WTC11 (cell line): Measurements from ENCODE around the gene RAB3IP. TPM values are rescaled to one million over a fixed set of nuclear protein-coding genes. Genes with fewer than 3 reads are reported as not detected.

Experiments used
- ATAC-seq: fragments of 200-7000 bp; cut with Tn5 transposase; 2 replicates; pipeline ENCODE4 v1.10.0; 2021; ENCODE audit warnings: mild to moderate bottlenecking, moderate library complexity
- CTCF ChIA-PET: fragments of 300-600 bp; sonication (Branson Sonifier 250); formaldehyde crosslinking; loops from one replicate; lab custom pipeline; 2021; ENCODE audit warnings: antibody characterized with exemption; lab: Charles Lee
- POLR2A ChIA-PET: fragments of 350-600 bp; sonication (Branson Sonifier 250); formaldehyde crosslinking; loops from one replicate; lab custom pipeline; 2021; ENCODE audit warnings: antibody characterized with exemption; lab: Charles Lee
- DNase-seq: peaks from one replicate; pipeline ENCODE4 v3.0.0; 2021; ENCODE audit warnings: low spot score
- H3K27ac Mint-ChIP-seq: 2 replicates; pipeline ENCODE4 v1.8.0; 2021; ENCODE audit warnings: mixed read lengths
- H3K27me3 Mint-ChIP-seq: 2 replicates; pipeline ENCODE4 v1.8.0; 2021; ENCODE audit warnings: low read depth, mild to moderate bottlenecking, moderate library complexity, mixed read lengths
- H3K36me3 Mint-ChIP-seq: 2 replicates; pipeline ENCODE4 v1.8.0; 2021; ENCODE audit warnings: mixed read lengths
- H3K4me1 Mint-ChIP-seq: 2 replicates; pipeline ENCODE4 v1.8.0; 2022; ENCODE audit warnings: mixed read lengths
- H3K4me3 Mint-ChIP-seq: 2 replicates; pipeline ENCODE4 v1.8.0; 2021; ENCODE audit warnings: mild to moderate bottlenecking, moderate library complexity, mixed read lengths
- H3K9me3 Mint-ChIP-seq: 2 replicates; pipeline ENCODE4 v1.8.0; 2021; ENCODE audit warnings: mixed read lengths
- CDX4 ChIP-seq: fragments of 250-450 bp; sonication (Bioruptor Pico); IDR thresholded peaks from 2 replicates; pipeline ENCODE4 v1.9.0; 2021; ENCODE audit warnings: moderate library complexity, mild to moderate bottlenecking, inconsistent platforms, borderline replicate concordance
- ETV6 ChIP-seq: sonication (generic); formaldehyde crosslinking; IDR thresholded peaks from 2 replicates; pipeline ENCODE4 v1.8.1; 2022; ENCODE audit warnings: mild to moderate bottlenecking, missing genetic modification reagents
- NFATC4 ChIP-seq: fragments of 250-450 bp; sonication (Bioruptor Pico); IDR thresholded peaks from 2 replicates; pipeline ENCODE4 v1.9.0; 2021; ENCODE audit warnings: mild to moderate bottlenecking
- RORB ChIP-seq: fragments of 250-450 bp; sonication (Bioruptor Pico); IDR thresholded peaks from 2 replicates; pipeline ENCODE4 v1.9.0; 2021; ENCODE audit warnings: mild to moderate bottlenecking
- TCF7 ChIP-seq: sonication (generic); formaldehyde crosslinking; IDR thresholded peaks from 2 replicates; pipeline ENCODE4 v1.8.0; 2022; ENCODE audit warnings: mild to moderate bottlenecking, low read depth, missing genetic modification reagents, moderate library complexity
- TEAD4 ChIP-seq: sonication (generic); formaldehyde crosslinking; IDR thresholded peaks from 2 replicates; pipeline ENCODE4 v1.8.0; 2022; ENCODE audit warnings: mild to moderate bottlenecking, missing genetic modification reagents
- USF1 ChIP-seq: sonication (generic); formaldehyde crosslinking; IDR thresholded peaks from 2 replicates; pipeline ENCODE4 v1.8.0; 2022; ENCODE audit warnings: mild to moderate bottlenecking, missing genetic modification reagents
- ZNF232 ChIP-seq: sonication (generic); formaldehyde crosslinking; IDR thresholded peaks from 2 replicates; pipeline ENCODE4 v1.8.0; 2022; ENCODE audit warnings: mild to moderate bottlenecking, missing genetic modification reagents
- ZNF396 ChIP-seq: fragments of 250-450 bp; sonication (Bioruptor Pico); IDR thresholded peaks from 2 replicates; pipeline ENCODE4 v1.8.0; 2021; ENCODE audit warnings: mild to moderate bottlenecking, moderate library complexity, borderline replicate concordance
- total RNA-seq: library from RNA; stranded (reverse); gene quantifications from 3 replicates; pipeline ENCODE4 v1.2.3, GENCODE V29; 2021
- TF ChIP-seq, protein P1 (sequence below): sonication (generic); formaldehyde crosslinking; IDR thresholded peaks from 2 replicates; pipeline ENCODE4 v1.8.0; 2023; ENCODE audit warnings: missing genetic modification reagents
- TF ChIP-seq, protein P2 (sequence below): sonication (generic); formaldehyde crosslinking; IDR thresholded peaks from 2 replicates; pipeline ENCODE4 v1.8.0; 2022; ENCODE audit warnings: mild to moderate bottlenecking, missing genetic modification reagents
- TF ChIP-seq, protein P3 (sequence below): sonication (generic); formaldehyde crosslinking; IDR thresholded peaks from 2 replicates; pipeline ENCODE4 v1.8.0; 2023; ENCODE audit warnings: mild to moderate bottlenecking, missing genetic modification reagents

Gene RAB3IP
- total RNA-seq, 1 experiment from 2014 or later = 47.2 TPM

- POLR2A ChIA-PET = no interaction called here
- no peak for TF ChIP-seq RORB (CRISPR knock-in tag)
- TF ChIP-seq, all 79 proteins: peak for 0
- Mint-ChIP-seq H3K27me3 (no peaks in the 10 kb centered on the region), H3K27ac (no peak overlapping the region), H3K4me1 (no peaks in the 10 kb centered on the region), H3K9me3 (no peaks in the 10 kb centered on the region), H3K36me3 (no peaks in the 10 kb centered on the region), H3K4me3 (no peak overlapping the region)
- ATAC-seq = no peak
- CTCF ChIA-PET = no interaction called here
- DNase-seq = no peak
These were observed 96.4 kb downstream of the RAB3IP start for GRCh38 chr12:69835081-69835480.

DNA sequence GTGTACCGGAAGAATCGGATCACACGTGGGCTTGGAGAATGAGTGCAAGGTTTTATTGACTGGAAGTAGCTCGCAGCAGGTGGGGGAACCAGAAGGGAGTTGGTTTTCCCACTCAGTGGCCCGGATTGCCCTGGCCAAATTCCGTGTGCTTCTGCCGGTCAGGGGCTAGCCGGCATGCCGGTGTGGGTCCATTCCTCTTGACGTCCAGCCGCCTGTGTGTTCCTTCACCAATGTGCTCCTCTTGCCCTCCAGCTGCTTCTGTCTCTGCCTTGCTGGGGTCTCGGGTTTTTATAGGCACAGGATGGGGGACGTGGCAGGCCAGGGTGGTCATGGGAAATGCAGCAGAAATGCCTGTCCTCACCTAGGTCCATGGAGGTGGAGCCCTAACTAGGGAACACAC lies 97.4 kb downstream of the RAB3IP start:
- Mint-ChIP-seq H3K9me3 (no peaks in the 10 kb centered on the region), H3K27me3 (no peaks in the 10 kb centered on the region), H3K4me1 (no peaks in the 10 kb centered on the region), H3K4me3 (no peak overlapping the region), H3K36me3 (no peaks in the 10 kb centered on the region), H3K27ac (no peak overlapping the region)
- TF ChIP-seq ZNF232 = no peak
- CTCF ChIA-PET = interaction anchor here (1.1 kb wide), 1 partner anchor 57 kb away, joined by 4 read pairs; no protein-coding TSS in a partner anchor
- no peak for ATAC-seq
- POLR2A ChIA-PET = no interaction called here
- no peak for DNase-seq

DNA sequence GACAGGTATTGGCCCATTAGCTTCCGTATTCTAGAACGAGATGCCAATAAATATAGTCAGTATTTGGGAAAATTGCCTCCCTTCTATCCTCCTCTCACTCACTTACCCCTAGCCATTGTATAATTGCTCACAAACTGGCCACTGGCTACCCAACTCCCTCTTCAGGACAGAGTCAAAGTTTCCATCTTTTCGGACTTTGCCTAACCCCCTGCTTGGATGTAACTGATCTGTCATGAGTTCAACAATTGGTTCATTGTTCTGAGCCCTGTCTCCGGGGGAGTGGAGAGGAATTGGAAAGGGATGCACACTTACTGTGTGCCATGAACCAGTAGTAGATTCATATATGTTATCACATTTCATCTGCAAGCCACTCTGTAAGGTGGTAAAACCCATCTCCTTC lies 98.5 kb downstream of the RAB3IP start:
- ChIA-PET CTCF (interaction anchor here (1.1 kb wide), 1 partner anchor 58 kb away, joined by 4 read pairs; no protein-coding TSS in a partner anchor), POLR2A (no interaction called here)
- no peak overlapping the region for H3K4me3 Mint-ChIP-seq
- TF ChIP-seq USF1 = no peak
- no peak for TF ChIP-seq TEAD4
- TF ChIP-seq CDX4 (CRISPR knock-in tag) = no peak
- TF ChIP-seq, protein P1, sequence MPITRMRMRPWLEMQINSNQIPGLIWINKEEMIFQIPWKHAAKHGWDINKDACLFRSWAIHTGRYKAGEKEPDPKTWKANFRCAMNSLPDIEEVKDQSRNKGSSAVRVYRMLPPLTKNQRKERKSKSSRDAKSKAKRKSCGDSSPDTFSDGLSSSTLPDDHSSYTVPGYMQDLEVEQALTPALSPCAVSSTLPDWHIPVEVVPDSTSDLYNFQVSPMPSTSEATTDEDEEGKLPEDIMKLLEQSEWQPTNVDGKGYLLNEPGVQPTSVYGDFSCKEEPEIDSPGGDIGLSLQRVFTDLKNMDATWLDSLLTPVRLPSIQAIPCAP (CRISPR knock-in tag) = no peak
- no peak for TF ChIP-seq ZNF396 (CRISPR knock-in tag)
- TF ChIP-seq, protein P2, sequence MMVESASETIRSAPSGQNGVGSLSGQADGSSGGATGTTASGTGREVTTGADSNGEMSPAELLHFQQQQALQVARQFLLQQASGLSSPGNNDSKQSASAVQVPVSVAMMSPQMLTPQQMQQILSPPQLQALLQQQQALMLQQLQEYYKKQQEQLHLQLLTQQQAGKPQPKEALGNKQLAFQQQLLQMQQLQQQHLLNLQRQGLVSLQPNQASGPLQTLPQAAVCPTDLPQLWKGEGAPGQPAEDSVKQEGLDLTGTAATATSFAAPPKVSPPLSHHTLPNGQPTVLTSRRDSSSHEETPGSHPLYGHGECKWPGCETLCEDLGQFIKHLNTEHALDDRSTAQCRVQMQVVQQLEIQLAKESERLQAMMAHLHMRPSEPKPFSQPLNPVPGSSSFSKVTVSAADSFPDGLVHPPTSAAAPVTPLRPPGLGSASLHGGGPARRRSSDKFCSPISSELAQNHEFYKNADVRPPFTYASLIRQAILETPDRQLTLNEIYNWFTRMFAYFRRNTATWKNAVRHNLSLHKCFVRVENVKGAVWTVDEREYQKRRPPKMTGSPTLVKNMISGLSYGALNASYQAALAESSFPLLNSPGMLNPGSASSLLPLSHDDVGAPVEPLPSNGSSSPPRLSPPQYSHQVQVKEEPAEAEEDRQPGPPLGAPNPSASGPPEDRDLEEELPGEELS (CRISPR knock-in tag) = no peak
- TF ChIP-seq, protein P3, sequence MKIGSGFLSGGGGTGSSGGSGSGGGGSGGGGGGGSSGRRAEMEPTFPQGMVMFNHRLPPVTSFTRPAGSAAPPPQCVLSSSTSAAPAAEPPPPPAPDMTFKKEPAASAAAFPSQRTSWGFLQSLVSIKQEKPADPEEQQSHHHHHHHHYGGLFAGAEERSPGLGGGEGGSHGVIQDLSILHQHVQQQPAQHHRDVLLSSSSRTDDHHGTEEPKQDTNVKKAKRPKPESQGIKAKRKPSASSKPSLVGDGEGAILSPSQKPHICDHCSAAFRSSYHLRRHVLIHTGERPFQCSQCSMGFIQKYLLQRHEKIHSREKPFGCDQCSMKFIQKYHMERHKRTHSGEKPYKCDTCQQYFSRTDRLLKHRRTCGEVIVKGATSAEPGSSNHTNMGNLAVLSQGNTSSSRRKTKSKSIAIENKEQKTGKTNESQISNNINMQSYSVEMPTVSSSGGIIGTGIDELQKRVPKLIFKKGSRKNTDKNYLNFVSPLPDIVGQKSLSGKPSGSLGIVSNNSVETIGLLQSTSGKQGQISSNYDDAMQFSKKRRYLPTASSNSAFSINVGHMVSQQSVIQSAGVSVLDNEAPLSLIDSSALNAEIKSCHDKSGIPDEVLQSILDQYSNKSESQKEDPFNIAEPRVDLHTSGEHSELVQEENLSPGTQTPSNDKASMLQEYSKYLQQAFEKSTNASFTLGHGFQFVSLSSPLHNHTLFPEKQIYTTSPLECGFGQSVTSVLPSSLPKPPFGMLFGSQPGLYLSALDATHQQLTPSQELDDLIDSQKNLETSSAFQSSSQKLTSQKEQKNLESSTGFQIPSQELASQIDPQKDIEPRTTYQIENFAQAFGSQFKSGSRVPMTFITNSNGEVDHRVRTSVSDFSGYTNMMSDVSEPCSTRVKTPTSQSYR (CRISPR knock-in tag) = no peak
- no peak for TF ChIP-seq ETV6
- no peak for TF ChIP-seq TCF7
- TF ChIP-seq NFATC4 (CRISPR knock-in tag) = no peak
- H3K27me3 Mint-ChIP-seq = no peaks in the 10 kb centered on the region
- H3K4me1 Mint-ChIP-seq = no peaks in the 10 kb centered on the region
- no peak overlapping the region for H3K27ac Mint-ChIP-seq
- ATAC-seq (peak; percentile 60), DNase-seq (no peak)
- no peaks in the 10 kb centered on the region for H3K9me3 Mint-ChIP-seq
- H3K36me3 Mint-ChIP-seq = no peaks in the 10 kb centered on the region
